HG02759 (cell line): ENCODE results near the gene IGFL3.
"Not testable (repeated sequence)": the region's sequence is repeated elsewhere in the genome, so short reads cannot be mapped to it uniquely, and the experiment has no call there.

ENCODE experiments used
- ATAC-seq: cut with Tn5 transposase; IDR thresholded peaks from one replicate; pipeline ENCODE4 v1.9.1; 2021; ENCODE audit warnings: mild to moderate bottlenecking, moderate library complexity; ENCODE audit not compliant: unreplicated experiment

Gene IGFL3

GRCh38 chr19:46124638-46125115 is at the start of gene IGFL3:
Gene IGFL3, minus strand, starts transcription at chr19:46124688. Its CDS starts 39 bp downstream, at chr19:46124649.
- ATAC-seq, result no peak

- ATAC-seq, result no peak
These were observed 49.5 kb upstream of the IGFL3 start for GRCh38 chr19:46173886-46174480.

GRCh38 chr19:46162731-46163130 is 38.2 kb upstream of the IGFL3 start:
- no peak for ATAC-seq

- ATAC-seq, result not testable (repeated sequence)
These were observed 37.3 kb upstream of the IGFL3 start for GRCh38 chr19:46161642-46162257.

GRCh38 chr19:46160233-46160775 is 35.8 kb upstream of the IGFL3 start:
- ATAC-seq, result no peak

GRCh38 chr19:46159418-46160232 is 35.1 kb upstream of the IGFL3 start:
- ATAC-seq, result no peak

- no peak for ATAC-seq
These were observed 30.7 kb upstream of the IGFL3 start for GRCh38 chr19:46155237-46155636.

GRCh38 chr19:46150606-46151005 is 26.1 kb upstream of the IGFL3 start:
- no peak for ATAC-seq

GRCh38 chr19:46147791-46148288 is 23.4 kb upstream of the IGFL3 start, which contains the start of gene IGFL2:
Gene IGFL2, plus strand, starts transcription at chr19:46148238. Its CDS starts 41 bp downstream, at chr19:46148279.
- ATAC-seq, result no peak

- ATAC-seq, result no peak
These were observed 22.8 kb upstream of the IGFL3 start for GRCh38 chr19:46147166-46147740.

- ATAC-seq, result no peak
These were observed 20.3 kb upstream of the IGFL3 start for GRCh38 chr19:46144756-46145155.

GRCh38 chr19:46142294-46142693 is 17.8 kb upstream of the IGFL3 start:
- no peak for ATAC-seq

- no peak for ATAC-seq
These were observed 16.9 kb upstream of the IGFL3 start for GRCh38 chr19:46141421-46141820.

- ATAC-seq, result no peak
These were observed 13.5 kb upstream of the IGFL3 start for GRCh38 chr19:46137915-46138473.

- no peak for ATAC-seq
These were observed 10.0 kb upstream of the IGFL3 start for GRCh38 chr19:46134527-46134926.

GRCh38 chr19:46133777-46134241 is 9.3 kb upstream of the IGFL3 start:
- ATAC-seq, result no peak

GRCh38 chr19:46133101-46133627 is 8.7 kb upstream of the IGFL3 start:
- no peak for ATAC-seq

GRCh38 chr19:46132508-46133100 is 8.1 kb upstream of the IGFL3 start:
- no peak for ATAC-seq

GRCh38 chr19:46131485-46132143 is 7.1 kb upstream of the IGFL3 start:
- no peak for ATAC-seq
